KMS-11 (cell line): ENCODE results near the gene PLK3.

Source experiments
- H2AFZ ChIP-seq: fragments of 200-600 bp; sonication (generic); 2 replicates; pipeline ENCODE4 v1.6.1; 2016; ENCODE audit warnings: antibody characterized with exemption, mixed run types, low read depth
- H3K27ac ChIP-seq: fragments of 200-600 bp; sonication (generic); 2 replicates; pipeline ENCODE4 v1.6.1; 2016; ENCODE audit warnings: mild to moderate bottlenecking, mixed run types
- H3K27me3 ChIP-seq: fragments of 200-600 bp; sonication (generic); 2 replicates; pipeline ENCODE4 v1.6.1; 2017; ENCODE audit warnings: mild to moderate bottlenecking, low read depth, mixed run types, moderate library complexity; ENCODE audit not compliant: insufficient read depth
- H3K36me3 ChIP-seq: fragments of 200-600 bp; sonication (generic); 2 replicates; pipeline ENCODE4 v1.6.1; 2017; ENCODE audit warnings: mild to moderate bottlenecking, mixed run types; ENCODE audit not compliant: insufficient read depth
- H3K4me1 ChIP-seq: fragments of 200-600 bp; sonication (generic); 2 replicates; pipeline ENCODE4 v1.6.1; 2016; ENCODE audit warnings: mild to moderate bottlenecking, low read depth, mixed run types; ENCODE audit not compliant: poor library complexity, severe bottlenecking
- H3K4me2 ChIP-seq: fragments of 200-600 bp; sonication (generic); 2 replicates; pipeline ENCODE4 v1.7.0; 2016; ENCODE audit warnings: mild to moderate bottlenecking, mixed run types
- H3K4me3 ChIP-seq: fragments of 200-600 bp; sonication (generic); IDR thresholded peaks from 2 replicates; pipeline ENCODE4 v1.6.1; 2017; ENCODE audit warnings: low read depth, low read length, mixed read lengths; ENCODE audit not compliant: insufficient read depth
- H3K79me2 ChIP-seq: fragments of 200-600 bp; sonication (generic); 2 replicates; pipeline ENCODE4 v1.6.1; 2016; ENCODE audit warnings: low read depth, mixed run types; ENCODE audit not compliant: insufficient read depth
- H3K9ac ChIP-seq: fragments of 200-600 bp; sonication (generic); 2 replicates; pipeline ENCODE4 v1.6.1; 2016; ENCODE audit warnings: mild to moderate bottlenecking, mixed run types
- H4K20me1 ChIP-seq: fragments of 200-600 bp; sonication (generic); 2 replicates; pipeline ENCODE4 v1.6.1; 2016; ENCODE audit warnings: mild to moderate bottlenecking, mixed run types; ENCODE audit not compliant: insufficient read depth
- CTCF ChIP-seq: fragments of 200-600 bp; sonication (generic); conservative IDR thresholded peaks from 2 replicates; pipeline ENCODE4 v1.6.1; 2017; ENCODE audit warnings: low read depth, mild to moderate bottlenecking, antibody characterized with exemption, low read length, moderate library complexity, mixed read lengths

The PLK3 gene

DNA sequence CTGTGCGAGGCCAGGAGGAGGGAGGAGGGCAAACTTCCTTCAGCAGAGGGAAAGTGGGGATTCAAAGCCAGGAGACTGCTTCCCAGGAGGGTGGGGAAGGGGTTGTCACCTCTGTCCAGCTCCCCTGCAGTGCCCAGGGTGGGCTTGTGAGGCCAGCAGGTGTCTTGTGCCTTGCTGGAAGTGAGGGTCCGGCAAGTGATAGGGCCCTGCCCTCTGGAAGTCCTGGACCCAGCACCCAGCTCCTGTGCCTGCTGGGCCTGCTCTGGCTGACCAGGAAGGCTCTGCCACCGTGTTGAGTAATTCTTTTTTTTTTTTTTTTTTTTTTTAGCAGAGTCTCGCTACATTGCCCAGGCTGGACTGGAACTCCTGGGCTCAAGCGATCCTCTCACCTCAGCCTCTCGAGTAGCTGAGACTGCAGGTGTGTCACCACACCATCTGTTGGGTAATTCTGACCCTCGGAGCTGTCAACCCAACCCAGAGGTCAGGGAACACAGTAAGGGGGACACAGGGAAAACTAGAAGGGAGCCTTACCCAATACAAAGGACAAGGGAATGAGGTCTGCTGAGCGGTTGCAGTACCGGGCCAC is 13.2 kb upstream of the PLK3 start:
- no peak for TF ChIP-seq CTCF
- H3K4me2 ChIP-seq: no peak overlapping the region

GRCh38 chr1:44787506-44787905 is 12.7 kb upstream of the PLK3 start:
- Histone ChIP-seq H3K9ac (no peak overlapping the region), H3K27me3 (no peaks in the 10 kb centered on the region)
- TF ChIP-seq CTCF: no peak

More for the DNA sequence above, 13.2 kb upstream of the PLK3 start:
- H4K20me1 ChIP-seq: no peaks in the 10 kb centered on the region
- H3K4me1 ChIP-seq: no peaks in the 10 kb centered on the region
- H2AFZ ChIP-seq: no peak overlapping the region
- no peaks in the 10 kb centered on the region for H3K36me3 ChIP-seq
- H3K27ac ChIP-seq: no peak overlapping the region
- H3K27me3 ChIP-seq: no peaks in the 10 kb centered on the region
- H3K4me3 ChIP-seq: no peak overlapping the region
- H3K9ac ChIP-seq: no peak overlapping the region
- H3K79me2 ChIP-seq: no peaks in the 10 kb centered on the region

DNA sequence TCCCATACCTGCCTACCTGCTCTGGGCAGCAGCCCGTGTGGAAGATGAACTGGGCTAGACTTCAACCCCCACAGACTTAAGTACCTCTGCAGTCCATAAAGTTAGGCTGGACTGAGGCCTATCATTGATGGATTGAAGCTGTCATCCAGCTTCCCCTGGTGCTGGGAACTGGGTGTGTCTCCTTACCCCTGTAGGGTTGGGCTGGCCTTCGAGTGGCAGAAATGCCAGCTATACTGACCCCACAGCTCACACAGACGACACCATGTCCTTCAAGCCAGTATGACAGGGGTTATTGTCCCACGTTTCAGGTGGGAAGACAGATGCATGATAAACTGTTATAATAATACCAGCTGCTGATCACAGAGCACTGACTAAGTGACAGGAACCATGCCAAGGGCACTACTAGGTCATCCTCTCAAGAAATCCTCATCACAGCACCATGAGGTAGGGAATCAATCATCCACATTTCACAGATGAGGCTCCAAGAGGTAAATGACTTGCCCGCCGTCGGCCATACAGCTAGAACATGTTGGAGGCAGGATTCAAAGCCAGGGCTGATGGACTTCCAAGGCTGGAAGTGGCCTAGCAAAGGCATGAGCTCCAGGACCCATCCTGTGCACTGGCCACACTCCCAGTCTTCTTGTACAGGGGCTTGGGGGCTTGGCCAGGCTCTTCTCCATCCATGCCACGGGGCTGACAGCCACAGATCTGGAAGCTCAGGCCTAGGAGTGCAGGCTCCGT is 11.9 kb upstream of the PLK3 start, which contains the start of gene BEST4:
TSS of gene BEST4 (minus strand) at position 51 of the 741 bp plus-strand sequence. CDS start 465 bp downstream, outside the sequence.
- no peak within 1 kb of the TSS for H2AFZ ChIP-seq
- no peaks in the 10 kb centered on the region for H3K4me1 ChIP-seq
- H3K9ac ChIP-seq: no peak within 1 kb of the TSS
- no peaks in the 10 kb centered on the region for H3K27me3 ChIP-seq
- no peak within 1 kb of the TSS for H3K27ac ChIP-seq
- no peaks in the 10 kb centered on the region for H3K79me2 ChIP-seq
- H3K4me2 ChIP-seq: no peak within 1 kb of the TSS
- no peak within 1 kb of the TSS for H3K4me3 ChIP-seq
- no peaks in the 10 kb centered on the region for H3K36me3 ChIP-seq
- no peaks in the 10 kb centered on the region for H4K20me1 ChIP-seq
- TF ChIP-seq CTCF: no peak

More at GRCh38 chr1:44787506-44787905, 12.7 kb upstream of the PLK3 start:
- no peaks in the 10 kb centered on the region for H3K36me3 ChIP-seq
- no peak overlapping the region for H3K27ac ChIP-seq
- no peak overlapping the region for H2AFZ ChIP-seq
- no peaks in the 10 kb centered on the region for H3K79me2 ChIP-seq
- no peaks in the 10 kb centered on the region for H3K4me1 ChIP-seq
- H4K20me1 ChIP-seq: no peaks in the 10 kb centered on the region
- no peak overlapping the region for H3K4me2 ChIP-seq
- no peak overlapping the region for H3K4me3 ChIP-seq

DNA sequence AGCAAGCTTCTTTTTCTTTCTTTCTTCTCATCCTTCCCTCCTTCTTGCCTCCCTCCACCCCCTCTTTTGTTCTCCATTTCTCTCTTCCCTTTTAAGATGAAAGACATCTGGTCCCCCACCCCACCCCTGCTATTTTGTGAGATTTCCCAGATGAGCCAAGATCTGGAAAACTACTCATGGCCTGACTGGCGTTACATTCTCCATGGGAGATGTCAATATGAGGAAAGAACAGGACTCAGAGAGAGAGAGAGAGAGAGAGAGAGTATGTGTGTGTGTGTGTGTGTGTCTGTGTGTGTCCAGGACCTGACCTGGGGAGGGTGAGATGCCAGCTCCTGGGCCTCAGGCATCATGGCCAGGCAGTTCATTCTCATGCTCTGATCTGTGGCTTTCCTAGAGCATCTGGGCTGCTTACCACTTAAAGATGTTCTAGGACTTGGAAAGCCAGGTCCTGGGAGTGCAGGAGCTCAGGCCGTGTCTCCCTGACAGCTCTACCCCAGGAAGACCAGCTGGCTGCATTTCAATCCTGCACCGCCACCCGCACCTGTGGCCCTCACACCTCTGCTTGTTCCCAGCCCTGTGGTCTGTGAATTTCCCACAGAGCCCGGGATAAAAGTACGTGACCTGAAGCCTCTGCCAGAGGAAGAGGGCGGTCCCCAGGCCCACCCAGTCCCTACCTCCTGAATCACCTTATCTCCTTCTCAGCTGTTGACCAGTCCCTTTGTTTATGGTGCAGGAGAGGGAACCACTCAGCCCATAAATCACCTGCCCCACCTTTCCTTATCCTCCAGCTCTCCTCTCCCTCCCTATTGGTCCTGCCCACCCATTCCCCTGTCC is 9.0 kb upstream of the PLK3 start:
- Histone ChIP-seq H3K79me2 (no peaks in the 10 kb centered on the region), H2AFZ (no peak overlapping the region), H3K4me1 (no peaks in the 10 kb centered on the region), H4K20me1 (no peaks in the 10 kb centered on the region), H3K4me2 (no peak overlapping the region), H3K4me3 (no peak overlapping the region), H3K27me3 (no peaks in the 10 kb centered on the region), H3K27ac (no peak overlapping the region), H3K9ac (no peak overlapping the region), H3K36me3 (no peaks in the 10 kb centered on the region)
- no peak for TF ChIP-seq CTCF
